ENCODE measurements around the gene KRIT1. TPM values are rescaled to one million over a fixed set of nuclear protein-coding genes. Genes with fewer than 3 reads are reported as not detected.

Gene KRIT1
- total and polyA plus RNA-seq, 4 donors, result 15.6 to 94.5 (median 26.1) TPM

DNA sequence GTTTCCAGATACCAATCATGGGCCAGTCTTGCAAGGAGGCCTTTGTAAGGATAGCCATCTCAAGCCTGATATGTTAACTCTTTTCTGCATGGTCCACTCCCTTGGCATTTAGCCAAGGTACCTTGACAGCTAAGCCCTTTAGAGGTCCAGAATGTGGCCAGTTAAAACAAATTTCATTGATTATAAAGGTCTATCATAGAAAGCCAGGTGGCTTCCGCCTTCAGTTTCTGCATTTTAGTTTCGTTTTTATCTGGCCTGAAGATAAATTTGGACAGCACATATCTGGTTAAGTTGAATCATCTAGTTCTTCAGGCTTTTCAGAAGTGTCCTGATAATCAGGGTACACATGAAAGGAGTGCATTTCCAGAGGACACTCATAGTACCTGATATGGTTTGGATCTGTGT lies 30.7 kb upstream of the KRIT1 start:
- no peak overlapping the region for H3K4me3 ChIP-seq
- ATAC-seq (ENCODE audit: insufficient read depth, low FRiP score) (no peak), DNase-seq (no peak)
- no peak overlapping the region for H3K27ac ChIP-seq (ENCODE audit: low read depth in 1 of 2, low read length in 1 of 2)
- H3K4me1 ChIP-seq (ENCODE audit: control insufficient read depth in 5 of 5, insufficient read depth in 5 of 5, low read length in 5 of 5), result peaks cover 0 to 5% (median 2%) of the 10 kb centered on the region in 5 donors
- TF ChIP-seq, protein P1, sequence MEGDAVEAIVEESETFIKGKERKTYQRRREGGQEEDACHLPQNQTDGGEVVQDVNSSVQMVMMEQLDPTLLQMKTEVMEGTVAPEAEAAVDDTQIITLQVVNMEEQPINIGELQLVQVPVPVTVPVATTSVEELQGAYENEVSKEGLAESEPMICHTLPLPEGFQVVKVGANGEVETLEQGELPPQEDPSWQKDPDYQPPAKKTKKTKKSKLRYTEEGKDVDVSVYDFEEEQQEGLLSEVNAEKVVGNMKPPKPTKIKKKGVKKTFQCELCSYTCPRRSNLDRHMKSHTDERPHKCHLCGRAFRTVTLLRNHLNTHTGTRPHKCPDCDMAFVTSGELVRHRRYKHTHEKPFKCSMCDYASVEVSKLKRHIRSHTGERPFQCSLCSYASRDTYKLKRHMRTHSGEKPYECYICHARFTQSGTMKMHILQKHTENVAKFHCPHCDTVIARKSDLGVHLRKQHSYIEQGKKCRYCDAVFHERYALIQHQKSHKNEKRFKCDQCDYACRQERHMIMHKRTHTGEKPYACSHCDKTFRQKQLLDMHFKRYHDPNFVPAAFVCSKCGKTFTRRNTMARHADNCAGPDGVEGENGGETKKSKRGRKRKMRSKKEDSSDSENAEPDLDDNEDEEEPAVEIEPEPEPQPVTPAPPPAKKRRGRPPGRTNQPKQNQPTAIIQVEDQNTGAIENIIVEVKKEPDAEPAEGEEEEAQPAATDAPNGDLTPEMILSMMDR (IDR thresholded peaks at IDR 0.05; ENCODE audit: control extremely low read depth, extremely low read depth), result no peak
- WGBS, 2 donors, result 92 to 97% methylated on average over 2 of the region's 2 CpGs
- no peaks in the 10 kb centered on the region for H3K27me3 ChIP-seq (ENCODE audit: control insufficient read depth in 3 of 3, insufficient read depth in 3 of 3, low read length in 2 of 3)
- peaks cover 0 to 4% (median 2%) of the 10 kb centered on the region in 4 donors for H3K36me3 ChIP-seq (ENCODE audit: control insufficient read depth in 4 of 4, insufficient read depth in 4 of 4, low read length in 4 of 4)
- H3K9me3 ChIP-seq (ENCODE audit: control insufficient read depth in 4 of 4, insufficient read depth in 3 of 4, low read length in 3 of 4), result peaks cover 0 to 6% (median 3%) of the 10 kb centered on the region in 4 donors
- H3K9ac ChIP-seq (ENCODE audit: insufficient read depth in 1 of 2, low read length in 2 of 2), result no peak overlapping the region

- peaks cover 0 to 5% (median 2%) of the 10 kb centered on the region in 5 donors for H3K4me1 ChIP-seq (ENCODE audit: control insufficient read depth in 5 of 5, insufficient read depth in 5 of 5, low read length in 5 of 5)
- no peak overlapping the region for H3K9ac ChIP-seq (ENCODE audit: insufficient read depth in 1 of 2, low read length in 2 of 2)
- ATAC-seq (ENCODE audit: insufficient read depth, low FRiP score), result no peak
- 91 to 94% methylated on average over 4 of the region's 4 CpGs for WGBS, 2 donors
- H3K27me3 ChIP-seq (ENCODE audit: control insufficient read depth in 3 of 3, insufficient read depth in 3 of 3, low read length in 2 of 3), result no peaks in the 10 kb centered on the region
- H3K27ac ChIP-seq (ENCODE audit: low read depth in 1 of 2, low read length in 1 of 2), result no peak overlapping the region
- peaks cover 0 to under 1% (median 0%) of the 10 kb centered on the region in 4 donors for H3K36me3 ChIP-seq (ENCODE audit: control insufficient read depth in 4 of 4, insufficient read depth in 4 of 4, low read length in 4 of 4)
- DNase-seq, result no peak
- TF ChIP-seq, protein P1 (IDR thresholded peaks at IDR 0.05; ENCODE audit: control extremely low read depth, extremely low read depth), result no peak
- H3K9me3 ChIP-seq (ENCODE audit: control insufficient read depth in 4 of 4, insufficient read depth in 3 of 4, low read length in 3 of 4), result no peaks in the 10 kb centered on the region
- no peak overlapping the region for H3K4me3 ChIP-seq
These were observed 29.6 kb upstream of the KRIT1 start for GRCh38 chr7:92275327-92275726.

- Histone ChIP-seq H3K9ac (ENCODE audit: insufficient read depth in 1 of 2, low read length in 2 of 2) (no peak overlapping the region), H3K36me3 (ENCODE audit: control insufficient read depth in 4 of 4, insufficient read depth in 4 of 4, low read length in 4 of 4) (no peaks in the 10 kb centered on the region), H3K27ac (ENCODE audit: low read depth in 1 of 2, low read length in 1 of 2) (no peak overlapping the region), H3K4me3 (no peak overlapping the region), H3K27me3 (ENCODE audit: control insufficient read depth in 3 of 3, insufficient read depth in 3 of 3, low read length in 2 of 3) (no peaks in the 10 kb centered on the region), H3K4me1 (ENCODE audit: control insufficient read depth in 5 of 5, insufficient read depth in 5 of 5, low read length in 5 of 5) (no peaks in the 10 kb centered on the region), H3K9me3 (ENCODE audit: control insufficient read depth in 4 of 4, insufficient read depth in 3 of 4, low read length in 3 of 4) (no peaks in the 10 kb centered on the region)
- 93 to 97% methylated on average over 1 of the region's 1 CpG for WGBS, 2 donors
- DNase-seq (no peak), ATAC-seq (ENCODE audit: insufficient read depth, low FRiP score) (no peak)
- TF ChIP-seq, protein P1 (IDR thresholded peaks at IDR 0.05; ENCODE audit: control extremely low read depth, extremely low read depth), result no peak
These were observed 23.2 kb upstream of the KRIT1 start for GRCh38 chr7:92268921-92269320.
